Epithelial cell of esophagus (primary cell): ENCODE data around the gene SP3.
"Not testable (repeated sequence)": the region's sequence is repeated elsewhere in the genome, so short reads cannot be mapped to it uniquely, and the experiment has no call there.

ENCODE experiments used
- DNase-seq: peaks from one replicate; pipeline ENCODE4 v3.0.0; 2010; ENCODE audit warnings: low read depth
- H3K4me3 ChIP-seq: 2 replicates; pipeline ENCODE4 v1.5.1; 2011; ENCODE audit warnings: mild to moderate bottlenecking, low read length, control low read depth
- TF ChIP-seq, protein P1 (sequence below): IDR thresholded peaks from 2 replicates; pipeline ENCODE4 v1.5.1; 2011; ENCODE audit warnings: low read depth, mild to moderate bottlenecking, low read length, control low read depth, inconsistent platforms; ENCODE audit not compliant: insufficient read depth; ENCODE audit errors: missing control alignments

Gene SP3

DNA sequence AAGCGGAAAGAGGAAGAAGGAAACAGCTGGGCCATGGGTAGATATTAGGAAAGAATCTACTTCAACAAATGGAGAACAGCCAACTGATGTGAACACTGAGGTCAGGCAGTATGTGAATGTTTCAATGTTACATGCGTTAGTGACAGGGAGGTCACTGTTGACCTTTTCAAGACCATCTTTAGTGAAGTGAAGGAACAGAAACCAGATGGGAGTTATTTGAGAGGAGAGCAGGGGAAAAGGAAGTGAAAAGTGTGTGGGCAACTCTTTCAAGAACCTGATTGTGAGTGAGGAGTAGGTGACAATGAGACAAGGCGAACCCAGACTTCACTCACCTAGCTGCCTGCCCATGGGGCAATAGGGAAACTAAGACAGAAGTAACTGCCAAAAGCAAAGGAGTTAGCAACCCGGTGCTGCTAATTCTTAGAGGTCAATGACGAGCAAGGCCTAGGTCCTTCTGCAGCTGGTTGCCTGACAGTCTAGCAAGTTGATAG is 67.0 kb downstream of the SP3 start:
- H3K4me3 ChIP-seq, result no peak overlapping the region
- DNase-seq, result no peak
- TF ChIP-seq, protein P1, sequence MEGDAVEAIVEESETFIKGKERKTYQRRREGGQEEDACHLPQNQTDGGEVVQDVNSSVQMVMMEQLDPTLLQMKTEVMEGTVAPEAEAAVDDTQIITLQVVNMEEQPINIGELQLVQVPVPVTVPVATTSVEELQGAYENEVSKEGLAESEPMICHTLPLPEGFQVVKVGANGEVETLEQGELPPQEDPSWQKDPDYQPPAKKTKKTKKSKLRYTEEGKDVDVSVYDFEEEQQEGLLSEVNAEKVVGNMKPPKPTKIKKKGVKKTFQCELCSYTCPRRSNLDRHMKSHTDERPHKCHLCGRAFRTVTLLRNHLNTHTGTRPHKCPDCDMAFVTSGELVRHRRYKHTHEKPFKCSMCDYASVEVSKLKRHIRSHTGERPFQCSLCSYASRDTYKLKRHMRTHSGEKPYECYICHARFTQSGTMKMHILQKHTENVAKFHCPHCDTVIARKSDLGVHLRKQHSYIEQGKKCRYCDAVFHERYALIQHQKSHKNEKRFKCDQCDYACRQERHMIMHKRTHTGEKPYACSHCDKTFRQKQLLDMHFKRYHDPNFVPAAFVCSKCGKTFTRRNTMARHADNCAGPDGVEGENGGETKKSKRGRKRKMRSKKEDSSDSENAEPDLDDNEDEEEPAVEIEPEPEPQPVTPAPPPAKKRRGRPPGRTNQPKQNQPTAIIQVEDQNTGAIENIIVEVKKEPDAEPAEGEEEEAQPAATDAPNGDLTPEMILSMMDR, result no peak

DNA sequence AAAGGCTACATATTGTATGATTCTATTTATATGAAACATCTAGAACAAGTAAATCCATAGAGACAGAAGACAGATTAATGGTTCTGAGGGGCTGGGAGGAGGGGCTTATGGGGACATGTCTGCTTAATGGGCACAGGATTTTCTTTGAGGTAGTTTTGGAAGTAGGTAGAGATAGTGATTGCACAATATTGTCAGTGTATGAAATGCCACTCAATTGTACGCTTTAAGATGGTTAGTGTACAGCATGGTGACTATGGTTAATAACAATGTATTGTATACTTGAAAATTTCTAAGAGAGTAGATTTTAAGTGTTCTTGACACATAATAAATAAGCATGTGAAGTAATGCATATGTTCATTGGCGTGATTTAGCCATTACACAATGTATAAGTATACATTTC is 68.4 kb downstream of the SP3 start:
- no peak overlapping the region for H3K4me3 ChIP-seq
- no peak for DNase-seq
- TF ChIP-seq, protein P1, result no peak

DNA sequence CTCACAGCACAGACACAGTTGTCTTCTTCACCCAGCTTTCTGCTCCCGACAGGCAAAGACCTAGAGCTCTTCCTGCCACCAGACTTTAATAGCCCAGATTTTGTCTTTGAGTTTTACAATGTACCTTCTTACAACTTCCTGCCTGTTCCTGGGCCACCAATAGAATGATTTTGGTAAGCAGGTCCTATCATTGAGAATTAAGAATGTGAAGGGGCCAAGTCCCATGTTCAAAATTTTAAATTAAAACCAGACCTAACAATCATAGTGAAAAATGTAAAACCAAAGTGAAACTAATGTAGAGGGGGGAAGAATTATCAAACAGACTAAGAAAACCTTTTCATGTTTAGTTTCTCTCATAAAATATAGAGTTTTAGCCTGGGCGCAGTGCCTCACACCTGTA is 72.8 kb downstream of the SP3 start:
- DNase-seq, result no peak
- no peak overlapping the region for H3K4me3 ChIP-seq
- TF ChIP-seq, protein P1, result no peak

DNA sequence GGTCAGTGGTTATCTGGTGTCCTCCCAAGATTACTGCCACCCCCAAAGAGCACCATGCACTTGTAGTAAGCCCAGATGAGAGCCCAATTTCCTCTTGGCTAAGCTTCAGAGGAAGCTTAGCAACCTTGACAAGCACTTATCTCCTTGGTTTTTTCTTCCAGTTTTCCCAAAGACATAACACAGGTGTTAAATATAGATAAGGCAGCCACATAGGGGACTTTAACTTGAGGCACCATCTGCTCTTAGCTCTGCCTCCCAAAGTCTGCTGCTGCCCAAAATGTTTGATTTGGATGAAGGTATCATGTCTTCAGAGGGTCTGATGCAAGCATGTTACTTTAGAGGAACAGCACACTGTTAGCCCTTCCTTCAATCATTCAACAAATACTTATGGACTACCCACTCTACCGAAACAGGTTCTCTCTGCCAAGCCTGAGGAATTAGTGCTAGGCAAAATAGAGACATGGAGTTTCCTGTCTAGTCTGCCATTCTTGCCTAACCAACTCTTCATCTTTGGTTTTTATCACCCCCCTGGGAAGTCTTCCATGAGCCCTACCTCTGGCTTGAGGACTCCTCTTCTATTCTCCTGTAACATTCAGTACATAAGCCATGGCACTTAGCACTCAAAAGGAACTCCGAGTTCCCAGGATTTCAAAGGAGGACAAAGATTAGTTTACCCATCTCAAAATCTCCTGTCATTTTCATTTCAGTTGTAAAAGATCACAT is 73.7 kb downstream of the SP3 start:
- no peak overlapping the region for H3K4me3 ChIP-seq
- DNase-seq, result no peak
- TF ChIP-seq, protein P1, result no peak

DNA sequence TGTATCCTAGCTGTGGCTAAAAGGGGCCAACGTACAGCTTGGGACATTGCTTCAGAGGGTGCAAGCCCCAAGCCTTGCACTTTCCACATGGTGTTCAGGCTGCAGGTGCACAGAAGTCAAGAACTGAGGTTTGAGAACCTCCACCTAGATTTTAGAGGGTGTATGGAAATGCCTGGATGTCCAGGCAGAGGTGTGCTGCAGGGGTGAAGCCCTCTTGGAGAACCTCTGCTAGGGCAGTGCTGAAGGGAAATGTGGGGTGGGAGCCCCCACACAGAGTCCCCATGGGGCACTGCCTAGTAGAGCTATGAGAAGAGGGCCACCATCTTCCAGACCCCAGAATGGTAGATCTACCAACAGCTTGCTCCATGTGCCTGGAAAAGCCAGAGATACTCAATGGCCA is 75.7 kb downstream of the SP3 start:
- not testable (repeated sequence) for DNase-seq, H3K4me3 ChIP-seq

DNA sequence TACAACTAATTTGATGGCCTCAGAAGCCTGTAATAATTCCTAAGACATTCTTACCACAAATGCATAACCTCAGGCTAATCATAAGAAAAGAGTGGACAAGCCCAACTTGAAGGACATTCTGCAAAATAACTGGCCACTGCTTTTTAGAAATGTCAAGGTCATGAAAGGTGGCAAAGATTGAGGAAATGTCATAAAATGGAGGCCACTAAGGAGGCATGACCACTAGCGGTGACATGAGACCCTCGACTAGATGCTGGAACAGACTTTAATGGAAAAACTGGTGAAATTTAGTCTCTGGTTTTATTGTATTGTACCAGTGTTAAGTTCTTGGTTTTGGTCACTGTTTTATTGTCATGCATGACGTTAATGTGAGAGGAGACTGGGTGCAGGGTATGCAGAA is 78.6 kb downstream of the SP3 start:
- TF ChIP-seq, protein P1, result no peak
- no peak overlapping the region for H3K4me3 ChIP-seq
- no peak for DNase-seq

DNA sequence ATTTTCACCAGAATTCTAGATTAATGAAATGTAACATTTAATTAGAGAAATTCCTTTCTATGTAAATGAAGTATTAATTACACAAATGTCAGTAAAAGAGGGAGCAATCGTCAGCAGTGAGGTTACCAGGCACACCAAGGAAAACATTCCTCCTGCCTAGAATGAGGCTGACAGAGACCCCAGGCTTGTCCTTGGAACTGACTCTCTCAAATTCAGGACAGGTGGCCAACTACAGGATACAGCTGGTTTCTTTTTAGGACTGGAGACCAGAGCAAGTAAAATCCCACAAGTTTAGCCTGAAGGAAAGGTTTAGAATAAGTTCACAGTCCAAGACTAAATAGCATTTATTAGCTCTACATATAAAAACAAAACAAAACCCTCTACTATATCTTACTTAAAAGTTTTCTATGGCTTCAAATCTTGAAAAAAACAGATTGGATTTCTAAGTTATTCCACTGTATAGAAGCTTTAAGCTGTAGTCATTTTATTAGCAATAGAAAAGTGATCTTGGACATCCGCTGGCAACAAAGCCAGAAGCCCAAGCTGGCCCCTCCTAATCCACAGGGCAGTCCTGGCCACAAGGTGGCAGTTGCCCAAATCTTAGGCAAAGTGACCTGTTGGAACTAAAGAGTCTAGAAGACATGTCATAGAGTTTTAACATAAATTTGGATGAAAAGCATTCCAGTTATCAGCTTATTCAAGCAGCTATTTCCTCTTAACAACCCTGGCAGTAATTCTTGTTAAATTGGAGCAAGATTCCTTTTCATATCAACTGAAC is 81.0 kb downstream of the SP3 start:
- DNase-seq, result peak; percentile 39
- TF ChIP-seq, protein P1, result peak; percentile 44
- H3K4me3 ChIP-seq, result no peak overlapping the region
